Activated CD8-positive, alpha-beta memory T cell treated with anti-CD3 and anti-CD28 coated beads for 48 hours (primary cell): ENCODE results near the gene PRRG2.

Source experiments
- DNase-seq, 3 experiments: peaks; one replicate each; pipeline ENCODE4 v3.0.0-alpha.2; 2020; ENCODE audit warnings: low read depth in 2 of 3, low spot score in 2 of 3

PRRG2 gene

DNA sequence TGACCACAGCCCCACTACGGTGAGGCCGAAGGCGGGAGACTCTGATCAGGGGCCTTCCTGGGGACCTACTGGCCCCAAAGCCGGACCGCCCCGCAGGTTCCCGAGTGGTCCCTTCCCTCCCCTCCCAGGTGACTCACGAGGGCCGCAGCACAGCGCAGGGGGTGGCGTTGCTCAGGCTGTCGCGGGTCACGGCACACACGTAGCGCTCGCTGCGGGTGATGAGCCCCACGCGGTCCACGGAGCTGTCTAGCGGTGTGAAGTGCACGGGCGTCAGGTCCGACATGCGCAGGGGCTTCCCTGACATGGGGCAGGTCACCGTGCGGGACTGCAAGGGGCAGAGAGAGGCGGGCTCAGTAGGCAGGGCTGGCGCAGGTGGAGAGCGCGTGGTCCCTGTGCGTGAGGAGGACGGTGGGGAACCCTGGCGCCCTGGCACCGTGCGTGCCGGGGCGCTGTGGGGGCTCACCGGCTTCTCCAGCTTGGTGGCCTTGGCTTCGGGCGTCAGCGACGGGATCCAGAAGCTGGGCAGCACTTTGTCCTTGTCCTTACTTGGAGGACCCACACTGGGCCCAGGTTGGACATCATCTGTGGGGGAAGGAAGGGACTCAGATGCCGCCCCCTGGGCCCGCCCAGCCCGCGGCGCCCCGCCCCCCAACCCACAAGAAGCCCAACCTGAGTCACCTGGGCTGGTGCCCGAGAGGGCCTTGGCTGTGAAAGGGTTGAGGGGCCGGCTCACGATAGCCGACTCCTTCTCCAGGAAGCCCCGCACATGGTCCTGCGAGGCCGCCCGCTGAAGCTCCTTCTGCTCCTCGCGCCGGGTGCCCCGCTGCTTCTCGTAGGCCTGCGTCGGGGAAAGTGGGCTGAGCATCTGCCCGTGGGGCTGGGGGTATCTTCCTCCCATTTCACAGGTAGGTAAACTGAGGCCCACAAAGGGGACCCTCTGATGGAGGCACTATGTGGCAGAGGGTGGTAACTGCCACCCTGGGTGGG is 24.4 kb upstream of the PRRG2 start:
- DNase-seq, result no peak

DNA sequence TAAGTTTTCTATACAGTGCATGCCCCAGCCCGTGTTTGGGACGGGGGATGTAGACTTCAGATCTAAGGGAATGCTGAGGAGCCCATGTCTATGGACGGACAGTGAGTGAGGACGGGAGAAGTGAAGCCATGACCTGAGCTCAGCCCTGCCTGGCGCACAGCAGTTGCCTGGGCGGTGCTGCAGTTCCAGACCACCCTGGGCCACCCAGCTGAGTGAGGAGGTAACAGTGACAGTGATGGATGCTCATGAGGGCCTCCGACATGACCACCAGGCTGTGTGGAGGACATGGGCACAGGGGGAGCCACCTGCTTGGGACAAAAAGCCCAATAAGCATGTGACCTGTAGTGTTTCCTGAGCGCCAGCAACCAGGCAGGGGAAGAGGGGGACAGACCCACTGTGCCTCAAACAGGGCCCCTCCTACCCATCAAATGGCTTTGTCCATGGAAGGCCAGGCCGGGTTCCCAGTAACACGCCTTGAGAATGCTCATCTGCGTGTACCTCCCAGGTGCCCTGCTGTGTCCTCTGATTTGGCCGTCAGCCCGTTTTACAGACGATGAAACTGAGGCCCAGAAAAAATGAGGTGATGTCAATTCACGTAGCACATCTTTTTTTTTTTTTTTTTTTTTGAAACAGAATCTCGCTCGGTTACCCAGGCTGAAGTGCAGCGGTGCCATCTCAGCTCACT is 23.3 kb upstream of the PRRG2 start:
- DNase-seq, result no peak

DNA sequence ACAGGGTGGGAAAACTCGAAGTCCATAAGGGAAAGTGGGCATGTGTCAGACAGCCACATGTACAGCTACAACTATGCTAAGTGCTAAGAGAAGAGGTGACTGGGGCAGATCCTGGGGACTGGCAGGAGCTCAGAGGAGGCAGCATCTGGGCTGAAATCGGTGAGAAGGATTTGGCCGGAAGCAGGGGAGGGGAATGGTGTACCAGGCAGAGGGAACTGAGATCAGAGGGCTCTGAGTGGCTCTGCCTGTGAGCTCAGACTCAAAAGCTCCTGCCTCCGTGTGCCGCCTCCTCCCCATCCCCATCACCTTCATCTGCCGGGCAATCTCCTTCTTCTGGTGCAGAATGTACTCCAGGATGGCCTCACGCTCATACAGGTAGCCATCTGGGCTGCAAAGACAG is 22.5 kb upstream of the PRRG2 start:
- DNase-seq, result no peak

DNA sequence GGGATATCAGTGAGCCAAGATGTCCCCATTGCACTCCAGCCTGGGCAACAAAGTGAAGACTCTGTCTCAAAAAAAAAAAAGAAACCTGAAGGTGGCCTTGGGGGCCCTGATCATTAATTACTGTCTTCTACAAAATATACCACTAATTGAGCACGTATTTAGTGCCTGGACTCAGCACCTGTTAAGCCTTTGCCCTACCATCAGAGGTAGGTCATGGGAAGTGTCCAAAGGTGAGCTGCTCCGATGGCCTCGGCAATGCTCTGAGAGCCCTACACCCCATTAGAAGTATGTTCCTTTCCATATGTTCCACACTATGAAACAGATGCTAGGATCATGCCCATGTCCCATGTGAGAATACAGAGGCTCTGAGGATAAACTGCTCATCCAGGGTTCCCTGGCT is 21.7 kb upstream of the PRRG2 start:
- no peak for DNase-seq

DNA sequence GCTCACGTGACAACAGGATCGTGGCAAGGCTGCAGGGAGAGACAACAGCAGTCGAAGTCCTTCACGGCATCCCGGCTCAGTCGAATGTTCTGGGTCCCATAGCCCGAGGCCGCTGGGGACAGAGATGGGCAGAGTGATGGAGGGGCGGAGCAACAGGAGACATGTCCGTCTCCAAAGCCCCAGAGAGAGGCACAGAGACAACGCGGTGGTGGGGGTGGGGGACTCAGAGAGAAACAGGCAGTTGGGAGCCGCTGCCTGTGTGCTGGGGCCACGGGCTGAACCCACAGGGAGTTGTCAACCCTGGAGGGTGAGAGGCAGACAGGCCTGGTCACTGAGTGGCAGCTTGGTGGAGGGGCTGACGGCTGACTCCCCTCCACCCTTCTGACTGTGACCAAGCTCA is 21.2 kb upstream of the PRRG2 start:
- no peak for DNase-seq

DNA sequence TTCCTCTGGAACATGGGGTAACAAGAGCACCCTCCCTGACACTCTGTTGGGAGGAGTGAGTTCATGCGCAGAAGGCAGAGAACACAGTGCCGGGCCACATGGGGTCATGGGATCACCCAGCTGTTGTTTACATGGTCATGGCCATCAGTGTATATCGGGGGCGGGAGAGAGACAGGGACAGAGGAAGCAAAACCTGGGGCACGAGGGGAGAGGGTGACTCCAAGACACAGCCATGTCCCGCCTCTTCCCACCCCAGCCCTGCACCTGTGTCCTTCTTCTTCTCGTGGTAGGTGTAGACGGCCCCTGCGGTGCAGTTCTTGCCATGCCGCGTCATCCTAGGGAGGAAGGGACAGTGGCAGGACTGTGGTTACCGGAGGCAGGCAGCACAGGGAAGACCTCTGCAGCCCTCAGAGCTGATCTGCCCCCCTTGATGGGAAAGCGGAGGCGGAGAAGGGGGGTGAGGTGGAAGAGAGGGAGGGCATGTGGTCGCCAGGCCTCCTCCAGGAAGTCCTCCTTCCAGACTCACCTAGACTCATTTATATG is 20.7 kb upstream of the PRRG2 start:
- DNase-seq, result no peak

DNA sequence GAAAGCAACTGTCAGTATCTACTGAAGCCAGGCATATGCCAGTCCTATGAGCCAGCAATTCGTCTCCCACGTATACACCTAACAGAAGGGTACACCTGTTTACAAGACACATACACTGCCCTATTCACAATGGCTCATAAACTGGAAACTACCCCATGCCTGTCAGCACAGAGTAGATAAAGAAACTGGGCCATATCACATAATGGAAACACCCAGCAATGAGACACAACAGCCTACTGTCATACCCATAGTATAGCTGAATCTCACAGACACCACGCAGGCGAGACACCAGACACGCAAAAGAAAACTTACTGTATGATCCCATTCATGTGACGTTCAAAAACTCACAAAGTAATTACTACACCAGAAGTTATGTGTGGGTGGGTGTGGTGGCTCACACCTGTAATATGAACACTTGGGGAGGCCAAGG is 16.5 kb upstream of the PRRG2 start:
- DNase-seq, result no peak

DNA sequence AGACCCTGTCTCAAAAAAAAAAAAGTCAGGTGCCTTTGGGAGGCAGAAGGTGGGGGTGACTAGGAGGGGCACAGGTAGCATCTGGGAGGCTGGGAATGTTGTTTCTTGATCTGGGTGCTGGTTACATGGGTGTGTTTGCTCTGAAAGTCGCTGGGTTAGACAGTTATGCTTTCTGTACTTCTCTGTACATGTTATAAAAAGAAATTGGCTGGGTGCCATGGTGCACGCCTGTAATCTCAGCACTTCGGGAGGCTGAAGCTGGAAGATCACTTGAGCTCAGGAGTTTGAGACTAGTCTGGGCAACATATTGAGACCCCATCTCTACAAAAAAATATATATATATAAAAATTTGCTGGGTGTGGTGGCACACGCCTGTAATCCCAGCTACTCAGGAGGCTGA is 15.9 kb upstream of the PRRG2 start:
- no peak for DNase-seq

DNA sequence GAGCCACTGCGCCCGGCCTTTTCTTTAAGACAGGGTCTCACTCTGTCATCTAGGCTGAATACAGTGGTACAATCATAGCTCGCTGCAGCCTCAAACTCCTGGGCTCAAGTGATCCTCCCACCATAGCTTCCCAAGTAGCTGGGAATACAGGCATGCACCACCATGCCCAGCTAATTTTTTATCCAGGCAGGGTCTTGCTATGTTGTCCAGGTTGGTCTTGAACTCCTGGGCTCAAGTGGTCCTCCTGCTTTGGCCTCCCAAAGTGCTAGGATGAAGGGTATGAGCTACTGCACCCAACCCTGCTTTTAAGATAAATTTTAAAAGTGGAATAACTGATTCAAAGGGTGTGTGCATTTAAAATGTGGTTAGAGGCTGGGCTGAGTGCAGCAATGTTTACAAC is 14.8 kb upstream of the PRRG2 start:
- DNase-seq, result no peak

DNA sequence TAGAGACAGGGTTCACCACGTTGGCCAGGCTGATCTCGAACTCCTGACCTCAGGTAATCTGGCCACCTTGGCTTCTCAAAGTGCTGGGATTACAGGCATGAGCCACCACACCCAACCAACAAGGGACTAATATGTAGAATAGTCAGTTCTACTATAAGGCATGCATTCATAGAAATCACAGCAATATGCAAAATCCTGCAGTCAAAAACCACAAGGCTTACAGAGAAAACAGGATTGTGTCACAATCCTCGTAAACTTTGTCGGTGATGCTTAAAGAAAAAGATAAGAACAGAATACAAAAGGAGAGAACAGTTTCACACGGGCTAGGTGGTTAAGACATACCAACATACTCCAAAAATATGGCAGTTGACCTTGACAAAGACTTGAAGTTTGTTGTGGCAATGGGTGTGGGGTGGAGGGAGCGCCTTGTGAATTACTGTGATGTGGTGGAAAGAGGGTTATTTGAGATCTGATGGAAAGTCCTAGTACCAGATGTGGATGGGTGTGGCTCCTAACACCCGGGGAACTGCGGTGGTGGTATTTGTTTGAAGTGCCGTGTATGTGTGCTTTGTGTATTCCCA is 13.2 kb upstream of the PRRG2 start:
- DNase-seq, result no peak

DNA sequence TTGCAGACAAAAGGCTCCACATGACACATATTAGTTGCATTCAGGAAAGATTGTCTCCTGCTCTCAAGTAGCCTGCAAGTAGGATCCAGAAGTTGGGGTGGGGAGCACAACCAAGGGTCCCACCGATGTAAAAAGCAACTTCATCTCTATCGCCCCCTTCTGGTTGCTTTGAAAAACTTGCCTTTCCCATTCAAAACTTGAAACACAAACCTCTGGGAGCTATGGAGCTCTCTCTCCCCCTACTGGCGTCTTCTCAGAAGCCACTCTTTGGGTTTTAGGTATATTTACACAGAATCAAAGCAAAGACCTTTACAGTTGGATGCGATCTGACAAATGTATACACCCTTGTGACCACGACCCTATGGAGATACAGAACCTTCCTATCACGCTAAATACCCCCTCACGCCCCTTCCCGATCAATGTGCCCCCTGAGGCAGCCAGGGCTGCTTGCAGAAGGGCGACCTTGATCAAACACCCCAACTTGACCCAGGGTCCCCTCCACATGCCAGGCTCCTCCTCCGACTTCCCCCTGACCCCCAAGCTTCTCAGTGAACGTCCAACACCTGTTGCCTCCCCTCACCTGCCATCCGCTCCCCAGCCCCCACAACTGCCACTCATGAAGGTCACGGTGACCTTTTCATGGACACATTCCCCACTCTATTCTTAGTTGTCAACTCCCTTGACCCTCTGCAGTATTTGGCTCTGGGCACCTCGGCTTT is 10.8 kb upstream of the PRRG2 start:
- no peak for DNase-seq

DNA sequence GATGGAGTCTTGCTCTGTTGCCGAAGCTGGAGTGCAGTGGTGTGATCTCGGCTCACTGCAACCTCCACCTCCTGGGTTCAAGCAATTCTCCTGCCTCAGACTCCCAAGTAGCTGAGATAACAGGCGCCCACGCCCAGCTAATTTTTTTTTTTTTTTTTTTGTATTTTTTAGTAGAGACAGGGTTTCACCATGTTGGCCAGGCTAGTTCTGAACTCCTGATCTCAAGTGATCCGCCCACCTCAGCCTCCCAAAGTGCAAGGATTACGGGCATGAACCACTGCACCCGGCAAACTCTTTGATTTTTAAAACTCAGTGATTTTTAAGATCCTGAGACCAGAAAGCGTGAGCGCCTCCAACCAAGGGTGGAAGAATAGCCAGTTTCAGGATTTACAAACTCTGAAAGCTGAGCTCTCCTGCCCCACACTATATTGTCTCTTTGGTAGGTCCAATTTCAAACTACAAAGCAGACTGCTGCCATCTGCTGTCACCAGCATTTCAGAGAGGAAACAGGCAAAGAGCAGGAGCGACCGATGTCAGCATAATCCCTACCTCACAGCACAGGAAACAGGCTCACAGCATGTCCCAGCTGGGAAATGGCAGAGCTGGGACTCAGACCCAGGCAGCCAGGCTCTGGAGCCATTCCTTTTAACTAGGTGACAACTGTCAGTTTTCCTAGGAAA is 10.0 kb upstream of the PRRG2 start:
- DNase-seq, result no peak

DNA sequence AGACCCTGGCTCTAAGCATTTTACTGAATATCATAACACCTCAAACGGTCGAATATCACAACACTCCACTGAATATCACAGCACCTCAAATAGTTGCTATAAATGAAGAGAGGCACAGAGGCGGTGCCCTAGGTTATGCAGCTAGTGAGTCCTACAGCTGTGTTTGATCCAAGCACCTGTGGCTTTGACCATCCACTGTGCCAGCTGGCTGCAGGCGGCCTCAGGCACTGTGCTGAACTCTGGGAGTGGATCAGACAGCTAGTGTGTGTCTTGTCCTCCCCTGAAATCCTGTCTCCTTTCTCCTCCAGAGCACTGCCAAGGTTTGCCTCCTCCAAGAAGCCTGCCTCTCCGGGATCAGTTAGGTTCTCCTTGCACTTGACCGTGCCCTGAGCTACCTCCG is 8.1 kb upstream of the PRRG2 start:
- DNase-seq, result no peak

DNA sequence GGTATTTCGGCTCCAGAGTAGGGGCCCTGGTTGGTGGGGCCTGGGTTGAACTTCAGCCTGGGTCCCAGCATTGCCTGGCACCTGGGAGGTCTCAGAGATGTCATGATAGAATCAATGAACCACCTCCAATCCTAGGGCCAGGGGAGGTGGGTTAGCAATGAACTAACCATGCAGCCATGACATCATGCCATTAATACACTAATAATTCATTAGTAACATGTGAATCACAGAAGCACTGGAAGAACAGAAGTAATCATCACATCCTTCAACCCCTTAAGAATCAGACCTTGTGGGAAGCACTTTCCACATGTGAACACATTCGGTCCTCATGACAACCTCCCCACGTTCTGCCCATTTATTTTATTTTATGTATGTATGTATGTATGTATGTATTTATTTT is 7.7 kb upstream of the PRRG2 start:
- no peak for DNase-seq

DNA sequence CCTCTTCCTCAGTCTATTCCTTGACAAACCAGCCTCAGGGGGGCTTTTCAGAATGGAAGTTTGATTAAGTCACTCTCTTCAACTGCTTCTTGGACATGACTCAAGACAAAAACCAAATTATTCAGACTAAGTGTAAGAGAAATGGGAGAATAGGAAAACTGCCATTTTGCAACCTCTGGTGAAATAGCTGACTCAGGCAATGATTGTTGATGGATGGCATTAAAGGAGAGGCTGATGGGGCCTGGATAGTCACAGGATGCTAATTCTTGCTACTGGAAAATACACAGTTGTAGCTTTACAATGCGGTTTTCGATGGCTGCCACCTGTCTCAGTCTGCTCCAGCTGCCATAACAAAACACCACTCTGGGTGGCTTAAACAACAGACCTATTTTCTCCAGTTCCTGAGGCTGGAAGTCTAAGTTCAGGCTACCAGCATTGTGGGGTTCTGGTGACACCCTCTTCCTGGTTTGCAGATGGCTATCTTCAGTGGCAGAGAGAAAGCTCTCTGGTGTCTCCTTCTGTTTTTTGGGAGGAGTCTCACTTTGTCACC is 6.8 kb upstream of the PRRG2 start:
- no peak for DNase-seq

DNA sequence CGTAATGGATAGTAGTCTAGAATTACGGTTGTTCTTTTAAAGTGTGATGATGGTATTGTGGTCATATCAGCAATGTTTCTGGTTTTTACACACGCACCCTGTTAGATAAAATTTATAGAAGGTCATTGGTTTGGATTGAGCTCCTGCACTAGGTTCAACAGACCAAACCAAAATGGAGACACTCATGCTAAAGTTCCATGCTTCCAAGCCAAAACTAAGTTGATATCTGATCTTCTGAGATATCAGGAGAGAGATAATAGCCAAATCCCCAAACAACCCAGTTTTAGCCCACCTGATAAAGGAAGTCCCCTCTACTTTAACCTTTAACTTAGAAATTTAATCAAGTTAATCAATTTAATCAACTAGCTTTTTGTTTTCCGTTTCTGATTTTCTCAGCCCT is 1.9 kb upstream of the PRRG2 start:
- DNase-seq, result no peak

DNA sequence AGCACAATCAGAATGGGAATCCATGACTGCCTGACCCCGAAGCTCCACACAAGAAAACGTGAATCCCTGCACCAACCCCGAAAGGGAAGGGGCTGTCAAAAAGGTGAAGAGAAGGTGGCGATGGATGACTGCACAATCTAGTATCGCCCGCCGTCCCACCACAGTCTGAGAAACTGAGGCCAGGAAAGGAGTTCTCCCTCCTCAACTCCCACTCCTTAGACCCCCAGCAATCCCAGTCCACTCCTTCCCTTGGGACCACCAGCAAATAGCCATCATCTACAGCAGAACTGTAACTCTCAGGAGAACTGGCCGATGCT is 1.2 kb upstream of the PRRG2 start:
- DNase-seq, result no peak

DNA sequence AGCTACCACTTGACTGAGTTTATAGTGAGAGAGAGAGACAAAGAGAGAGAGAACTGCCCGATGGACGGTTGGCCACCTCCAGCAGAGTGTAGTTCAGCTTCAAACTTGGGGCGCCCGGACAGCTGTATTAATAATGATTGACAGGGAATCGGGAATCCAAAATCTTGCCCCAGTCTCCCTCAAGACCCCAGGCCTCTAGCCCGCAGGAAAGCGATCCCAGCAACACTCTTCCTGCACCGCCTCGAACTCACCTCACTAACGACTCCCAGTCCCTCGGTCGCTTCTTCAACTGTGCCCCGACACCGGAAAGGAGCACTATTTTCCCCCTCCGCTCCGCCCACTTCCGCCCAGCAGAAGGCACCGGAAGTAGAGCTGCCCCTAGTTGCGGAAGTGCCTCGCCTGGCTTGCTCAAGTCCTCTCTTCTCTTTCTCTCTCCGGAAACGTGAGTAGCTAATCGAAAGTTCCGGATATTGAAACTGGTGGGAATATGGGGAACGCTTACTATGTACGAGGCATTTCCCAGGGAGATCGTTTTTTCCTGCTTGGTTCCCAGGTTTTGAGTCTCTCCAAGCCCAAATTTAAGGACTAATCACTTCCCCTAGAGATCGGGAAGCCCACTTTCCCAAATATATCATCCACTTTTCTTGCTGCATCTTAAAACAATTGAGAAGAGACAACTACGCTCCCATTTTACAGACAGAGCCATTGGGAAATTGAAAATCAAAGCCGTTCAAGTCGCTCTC is 681 bp upstream of the PRRG2 start, which contains the start of gene NOSIP:
Gene NOSIP (minus strand): TSS at position 293 of the 743 bp plus-strand sequence. CDS start 19,865 bp downstream, outside the sequence.
- peak; percentile 87 to 98 (median 89) for DNase-seq

DNA sequence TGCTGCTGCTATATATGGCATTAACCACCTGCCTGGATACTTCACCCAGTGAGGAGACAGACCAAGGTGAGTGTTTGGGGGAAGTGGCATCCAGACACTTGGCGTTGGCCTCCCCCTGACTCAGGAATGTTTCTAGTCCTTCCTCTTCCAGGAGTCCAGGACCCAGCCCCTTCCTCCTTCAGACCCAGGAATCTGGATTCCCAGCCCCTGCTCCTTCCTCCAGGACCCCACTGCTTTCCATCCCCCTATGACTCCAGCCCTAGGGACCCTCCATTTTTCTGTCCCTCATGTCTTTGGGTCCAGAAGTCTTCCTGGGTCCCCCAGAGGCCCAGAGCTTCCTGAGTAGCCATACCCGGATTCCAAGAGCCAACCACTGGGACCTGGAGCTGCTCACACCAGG is 2.1 kb downstream of the PRRG2 start:
- DNase-seq, result no peak

DNA sequence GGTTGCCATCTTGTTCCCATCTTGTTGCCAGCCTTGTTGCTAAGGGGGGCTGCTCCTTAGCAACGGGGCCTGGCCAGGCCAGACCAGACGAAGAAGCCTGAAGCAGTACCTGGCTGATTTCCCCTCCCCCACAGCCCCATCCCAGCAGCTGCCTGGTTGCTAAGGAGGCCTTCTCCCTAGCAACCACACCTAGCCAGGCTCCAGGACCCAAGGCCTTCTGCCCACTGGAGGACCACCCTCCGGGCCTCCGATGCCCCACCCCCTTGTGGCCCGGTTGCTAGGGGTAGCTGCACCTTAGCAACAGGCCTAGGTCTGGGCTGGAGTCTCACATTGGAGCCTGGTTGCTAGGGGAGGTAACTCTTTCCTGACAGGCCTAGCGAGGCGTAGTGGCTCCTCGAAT is 3.9 kb downstream of the PRRG2 start:
- DNase-seq, result no peak
